Body of pancreas (tissue), 4 donors: ENCODE data around the gene TSPAN31.

ENCODE experiments used
- CTCF ChIP-seq, 7 experiments: fragments of 450-650 bp in 4 of 7; fragments of 200-600 bp in 3 of 7; sonication (generic) in 3 of 7; IDR thresholded peaks; one replicate each; pipeline ENCODE4 v1.5.1; 2016 to 2019; ENCODE audit warnings: antibody characterized with exemption in 7 of 7
- POLR2A ChIP-seq, 3 donors: fragments of 450-650 bp; IDR thresholded peaks; one replicate each; pipeline ENCODE4 v1.6.1; 2016; ENCODE audit warnings: antibody characterized with exemption in 3 of 3, mild to moderate bottlenecking in 2 of 3

GRCh38 chr12:57717131-57717530 is 27.7 kb upstream of the TSPAN31 start:
- no peak for TF ChIP-seq CTCF (IDR thresholded peaks at IDR 0.05)
- TF ChIP-seq POLR2A (IDR thresholded peaks at IDR 0.05), result no peak
